Measurements from ENCODE around the gene TRIM27.
"Not testable (repeated sequence)": the region's sequence is repeated elsewhere in the genome, so short reads cannot be mapped to it uniquely, and the experiment has no call there.

TRIM27 gene

GRCh38 chr6:28923318-28924102 lies at the start of gene TRIM27:
TRIM27 (minus strand) TSS chr6:28923985; CDS start chr6:28923632, 353 bp downstream.
- DNase-seq = peak; percentile 78

- DNase-seq = not testable (repeated sequence)
Observed at GRCh38 chr6:28970056-28970455, 46.3 kb upstream of the TRIM27 start.

DNA sequence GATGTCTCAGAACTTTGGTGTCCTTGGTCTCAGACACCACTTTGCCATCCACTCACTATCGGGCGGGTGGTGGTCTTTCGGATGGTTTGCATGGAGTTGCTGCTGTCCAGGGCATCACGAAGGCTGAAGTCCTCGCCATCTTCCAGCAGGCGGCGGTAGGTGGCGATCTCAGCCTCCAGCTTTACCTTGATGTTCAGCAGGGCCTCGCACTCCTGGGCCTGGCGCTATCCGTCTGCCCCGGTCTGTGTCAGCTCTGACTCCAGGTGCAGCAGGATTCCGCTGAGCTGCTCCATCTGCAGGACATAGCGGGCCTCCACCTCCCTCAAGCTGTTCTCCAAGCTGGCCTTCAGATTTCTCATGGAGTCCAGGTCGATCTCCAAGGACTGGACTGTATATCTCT lies 45.3 kb upstream of the TRIM27 start:
- DNase-seq = no peak

DNA sequence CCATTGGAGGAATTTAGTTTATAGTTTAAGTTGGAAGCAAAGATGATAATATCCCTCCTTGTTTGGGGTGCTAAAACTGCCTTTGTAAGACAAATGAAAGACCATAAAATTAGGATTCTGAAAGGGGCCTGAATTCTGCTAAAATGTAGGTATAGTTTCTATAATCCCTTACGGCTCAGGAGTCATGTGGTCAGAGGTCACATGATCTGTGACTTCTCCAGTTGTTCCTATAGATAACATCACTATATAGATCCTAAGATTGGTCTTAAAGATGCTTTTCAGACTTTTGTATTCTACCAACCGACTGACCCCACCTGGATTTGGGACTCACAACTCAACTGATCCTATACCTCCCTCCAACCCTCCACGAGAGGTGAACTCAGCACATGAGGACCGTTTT lies 44.7 kb upstream of the TRIM27 start:
- DNase-seq = no peak

- DNase-seq = no peak
Observed at GRCh38 chr6:28965706-28966105, 41.9 kb upstream of the TRIM27 start.

GRCh38 chr6:28960846-28961500 lies 37.2 kb upstream of the TRIM27 start:
- no peak for DNase-seq

DNA sequence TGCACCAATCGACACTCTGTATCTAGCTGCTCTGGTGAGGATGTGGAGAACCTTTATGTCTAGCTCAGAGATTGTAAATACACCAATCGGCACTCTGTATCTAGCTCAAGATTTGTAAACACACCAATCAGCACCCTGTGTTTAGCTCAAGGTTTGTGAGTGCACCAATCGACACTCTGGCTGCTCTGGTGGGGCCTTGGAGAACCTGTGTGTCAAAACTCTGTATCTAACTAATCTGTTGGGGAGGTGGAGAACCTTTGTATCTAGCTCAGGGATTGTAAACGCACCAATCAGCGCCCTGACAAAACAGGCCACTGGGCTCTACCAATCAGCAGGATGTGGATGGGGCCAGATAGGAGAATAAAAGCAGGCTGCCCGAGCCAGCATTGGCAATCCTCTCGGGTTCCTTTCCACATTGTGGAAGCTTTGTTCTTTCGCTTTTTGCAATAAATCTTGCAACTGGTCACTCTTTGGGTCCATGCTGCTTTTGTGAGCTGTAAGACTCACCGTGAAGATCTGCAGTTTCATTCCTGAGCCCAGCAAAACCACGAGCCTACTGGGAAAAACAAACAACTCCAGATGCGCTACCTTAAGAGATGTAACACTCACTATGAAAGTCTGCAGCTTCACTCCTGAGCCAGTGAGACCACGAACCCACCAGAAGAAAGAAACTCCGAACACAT lies 34.9 kb upstream of the TRIM27 start:
- DNase-seq = not testable (repeated sequence)

DNA sequence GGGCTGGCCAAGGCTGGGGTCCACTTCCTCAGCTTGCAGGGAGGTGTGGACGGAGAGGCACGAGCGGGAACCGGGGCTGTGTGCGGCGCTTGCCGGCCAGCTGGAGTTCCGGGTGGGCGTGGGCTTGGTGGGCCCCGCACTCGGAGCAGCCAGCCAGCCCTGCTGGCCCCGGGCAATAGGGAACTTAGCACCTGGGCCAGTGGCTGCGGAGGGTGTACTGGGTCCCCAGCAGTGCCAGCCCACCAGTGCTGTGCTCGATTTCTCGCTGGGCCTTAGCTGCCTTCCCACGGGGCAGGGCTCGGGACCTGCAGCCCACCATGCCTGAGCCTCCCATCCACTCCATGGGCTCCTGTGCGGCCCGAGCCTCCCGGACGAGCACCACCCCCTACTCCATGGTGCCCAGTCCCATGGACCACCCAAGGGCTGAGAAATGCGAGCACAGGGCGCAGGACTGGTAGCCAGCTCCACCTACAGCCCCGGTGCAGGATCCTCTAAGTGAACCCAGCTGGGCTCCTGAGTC lies 34.1 kb upstream of the TRIM27 start:
- not testable (repeated sequence) for DNase-seq

DNA sequence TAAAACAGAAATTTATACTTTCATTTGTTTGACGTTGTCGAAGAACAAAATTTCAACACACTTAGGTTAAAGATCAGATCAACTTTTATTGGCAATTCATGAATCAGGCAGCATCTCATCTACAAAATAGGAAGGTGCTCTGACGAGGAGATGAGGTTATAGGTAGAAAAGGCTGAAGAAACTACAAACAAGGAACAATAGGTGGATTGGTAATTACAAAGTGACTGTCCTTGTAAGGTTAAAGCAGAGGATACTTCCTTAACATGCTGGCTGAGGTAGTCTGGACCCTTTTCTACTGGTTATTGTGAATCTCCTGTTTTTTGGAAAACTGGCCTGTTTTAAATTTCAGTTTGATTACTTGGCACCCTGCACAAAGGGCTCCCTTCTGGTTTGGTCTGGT lies 32.5 kb upstream of the TRIM27 start:
- no peak for DNase-seq

DNA sequence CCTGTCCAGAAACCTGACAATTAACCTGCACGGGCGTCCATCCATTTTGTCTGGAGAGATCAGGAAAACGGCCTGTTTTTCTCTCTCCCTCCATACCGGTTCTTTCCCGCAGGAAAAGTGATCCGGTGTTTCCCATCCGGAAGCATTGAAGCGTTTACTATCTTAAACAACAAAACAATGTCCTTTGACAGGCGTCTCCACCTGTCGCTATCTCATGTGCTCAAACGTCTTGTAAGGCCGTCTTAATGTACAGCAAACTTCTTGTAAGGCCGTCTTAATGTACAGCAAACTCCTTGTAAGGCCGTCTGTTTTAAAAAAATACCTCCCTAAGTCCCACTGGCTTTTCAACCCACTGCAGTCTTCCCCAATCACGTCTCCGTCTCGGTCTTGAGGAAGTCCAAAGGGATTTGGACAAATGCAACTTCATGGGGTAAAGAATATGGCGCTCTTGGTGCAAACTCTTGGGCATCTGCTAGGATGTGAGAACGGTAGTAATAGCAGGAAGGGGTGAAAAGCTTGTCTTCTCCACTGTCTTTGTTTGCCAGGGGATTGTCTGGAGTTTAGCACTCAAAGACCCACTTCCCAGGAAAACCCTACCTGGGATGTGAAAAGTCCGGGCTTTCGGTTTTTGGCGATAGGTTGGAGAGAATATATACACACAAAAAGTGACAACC lies 29.9 kb upstream of the TRIM27 start:
- no peak for DNase-seq

- DNase-seq = peak; percentile 52
Observed at GRCh38 chr6:28953039-28953584, 29.3 kb upstream of the TRIM27 start.

GRCh38 chr6:28949656-28950195 lies 25.9 kb upstream of the TRIM27 start:
- not testable (repeated sequence) for DNase-seq

- no peak for DNase-seq
Observed at GRCh38 chr6:28948782-28949486, 25.1 kb upstream of the TRIM27 start.

GRCh38 chr6:28947831-28948270 lies 24.1 kb upstream of the TRIM27 start:
- no peak for DNase-seq

DNA sequence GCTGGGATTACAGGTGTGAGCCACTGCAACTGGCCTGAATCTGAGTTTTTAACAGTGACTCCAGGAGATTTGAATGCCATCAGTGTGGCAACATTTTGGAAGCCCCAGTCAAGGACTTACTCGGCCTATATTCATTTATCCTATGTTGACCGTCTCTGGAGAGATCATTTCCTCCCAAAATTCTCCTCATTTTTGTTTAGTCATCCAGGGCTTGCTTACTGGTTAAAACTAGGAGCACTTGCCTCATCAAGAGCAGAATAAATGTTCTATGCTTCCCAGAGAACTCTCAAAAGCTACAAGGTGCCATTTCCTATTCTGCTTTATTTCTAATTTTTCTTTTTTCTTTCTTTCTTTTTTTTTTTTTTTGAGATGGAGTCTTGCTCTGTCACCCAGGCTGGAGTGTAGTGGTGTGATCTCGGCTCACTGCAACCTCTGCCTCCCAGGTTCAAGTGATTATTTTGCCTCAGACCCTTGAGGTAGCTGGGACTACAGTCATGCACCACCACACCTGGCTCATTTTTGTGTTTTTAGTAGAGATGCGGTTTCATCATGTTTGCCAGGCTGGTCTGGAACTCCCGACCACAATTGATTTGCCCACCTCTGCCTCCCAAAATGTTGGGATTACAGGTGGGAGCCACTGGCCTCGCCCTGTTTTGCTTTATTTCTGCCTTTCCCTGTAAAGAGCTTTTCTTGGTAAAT lies 23.4 kb upstream of the TRIM27 start:
- no peak for DNase-seq

GRCh38 chr6:28945349-28945748 lies 21.6 kb upstream of the TRIM27 start:
- DNase-seq = no peak

DNA sequence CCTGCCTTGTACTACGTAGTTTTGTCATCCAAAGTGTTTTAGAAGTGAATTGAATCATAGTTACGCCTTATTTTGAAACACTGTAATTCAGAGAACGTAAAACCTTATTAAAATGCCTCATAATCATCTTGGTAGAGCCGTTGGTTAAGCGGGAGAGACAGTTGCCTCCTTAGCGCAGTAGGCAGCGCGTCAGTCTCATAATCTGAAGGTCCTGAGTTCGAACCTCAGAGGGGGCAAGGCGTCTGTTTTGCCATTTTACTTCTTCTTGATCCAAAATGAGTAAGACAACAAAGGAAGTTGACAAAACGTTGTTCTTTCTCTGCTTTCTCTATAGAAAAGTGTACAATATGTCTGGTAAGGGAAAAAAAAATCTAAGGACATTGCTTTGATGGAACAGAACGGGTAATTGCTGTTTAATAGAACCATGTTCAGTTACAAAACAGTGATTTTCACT lies 20.7 kb upstream of the TRIM27 start:
- peak; percentile 65 for DNase-seq

DNA sequence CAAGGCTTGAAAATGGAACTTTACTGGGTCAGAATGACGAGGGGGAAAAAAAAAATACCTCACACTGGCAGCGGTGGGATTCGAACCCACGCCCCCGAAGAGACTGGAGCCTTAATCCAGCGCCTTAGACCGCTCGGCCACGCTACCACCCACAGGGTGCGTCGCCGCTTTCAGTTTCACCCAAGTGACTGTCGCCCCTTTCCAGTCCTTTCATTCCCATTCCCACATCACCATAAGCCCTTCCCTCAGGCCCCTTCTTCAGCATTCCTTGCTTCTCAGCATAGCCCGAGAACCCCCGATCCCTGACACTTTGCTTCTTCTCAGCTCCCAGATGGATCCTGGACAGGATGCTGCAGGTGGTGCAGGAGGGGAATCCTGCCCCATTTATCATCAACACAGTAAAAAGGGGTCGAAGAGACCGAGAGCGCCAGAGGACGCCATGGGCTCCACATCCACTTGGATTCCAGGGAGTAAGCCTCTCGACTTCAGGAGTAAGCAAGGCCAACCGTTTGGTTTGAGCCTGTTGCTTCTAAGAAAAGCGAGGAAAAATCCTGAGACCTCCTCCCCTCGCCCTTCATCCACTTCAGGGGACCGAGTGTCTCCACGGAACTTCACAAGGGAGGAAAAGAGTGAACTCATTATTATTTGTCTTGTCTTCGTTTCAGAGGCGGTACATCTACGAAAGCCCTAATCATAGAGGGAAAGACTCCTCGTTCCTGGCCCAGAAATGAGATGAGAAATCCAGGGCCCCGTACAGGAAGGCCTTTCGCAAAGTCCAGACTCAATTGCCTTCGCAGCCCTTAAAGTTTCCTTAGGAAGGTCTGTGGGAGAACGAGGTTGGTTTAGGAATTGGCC lies 20.0 kb upstream of the TRIM27 start:
- peak; percentile 58 for DNase-seq

GRCh38 chr6:28943223-28943556 lies 19.4 kb upstream of the TRIM27 start:
- DNase-seq = no peak

All from KG1 (cell line).